NCI-H748 treated with DMSO at 0.1 percent for 48 hours (cell line): ENCODE results near the gene IQCE.

Experiments used
- DNase-seq: peaks from one replicate; lab custom pipeline; 2025; lab: John Stamatoyannopoulos, UW

IQCE gene

DNA sequence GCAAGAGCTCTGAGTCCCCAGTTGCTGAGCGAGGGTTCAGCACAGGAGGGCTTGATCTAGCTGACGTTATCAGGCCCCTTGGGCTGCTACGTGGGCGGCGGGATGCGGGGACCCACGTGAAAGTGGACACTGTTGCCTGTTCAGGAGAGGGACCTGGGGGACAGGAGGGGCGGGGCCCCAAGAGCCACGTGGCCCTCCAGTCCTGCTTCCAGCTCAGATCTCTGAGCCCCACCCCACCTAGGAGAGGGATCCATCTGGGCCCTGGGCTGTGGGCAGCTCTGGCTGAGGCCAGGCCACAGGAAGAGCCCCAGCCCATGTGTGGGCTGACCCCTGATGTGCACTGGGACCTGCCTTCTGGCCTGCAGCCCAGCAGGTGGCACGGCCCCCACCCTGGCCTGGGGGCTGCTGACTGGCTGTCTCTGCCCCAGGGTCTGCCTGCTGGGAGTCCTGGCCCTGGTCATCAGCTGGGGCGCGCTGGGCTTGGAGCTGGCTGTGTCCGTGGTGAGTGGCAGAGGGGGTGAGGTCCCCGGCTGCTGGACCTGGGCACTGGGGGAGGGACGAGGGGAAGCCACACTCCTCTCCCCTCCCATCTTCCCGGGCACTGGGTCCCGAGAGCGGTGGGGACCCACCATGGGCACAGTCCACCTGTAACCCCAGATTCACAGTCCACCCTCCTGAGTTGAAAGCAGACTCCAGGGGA, 90.5 kb downstream of the IQCE start:
- DNase-seq: no peak

DNA sequence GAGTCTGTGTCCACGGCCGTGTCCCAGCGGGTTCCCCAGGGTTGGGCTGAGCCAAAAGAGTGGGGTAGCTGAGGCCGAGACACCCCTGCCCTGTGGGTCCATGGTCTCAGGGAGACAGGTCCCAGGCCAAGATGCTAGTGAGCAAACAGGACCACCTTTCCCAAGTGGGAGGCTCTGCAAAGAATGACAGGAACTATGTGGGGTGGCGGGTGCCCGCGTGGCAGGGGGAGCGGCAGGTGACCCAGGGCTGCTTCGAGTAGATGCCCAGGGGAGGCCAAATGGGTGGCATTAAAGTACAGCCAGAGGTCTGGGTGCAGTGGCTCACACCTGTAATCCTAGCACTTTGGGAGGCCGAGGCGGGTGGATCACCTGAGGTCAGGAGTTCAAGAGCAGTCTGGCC, 91.2 kb downstream of the IQCE start:
- DNase-seq: no peak

- no peak for DNase-seq
Observed at GRCh38 chr7:2650451-2650850, 91.7 kb downstream of the IQCE start.

- no peak for DNase-seq
Observed at GRCh38 chr7:2651336-2651735, 92.6 kb downstream of the IQCE start.

DNA sequence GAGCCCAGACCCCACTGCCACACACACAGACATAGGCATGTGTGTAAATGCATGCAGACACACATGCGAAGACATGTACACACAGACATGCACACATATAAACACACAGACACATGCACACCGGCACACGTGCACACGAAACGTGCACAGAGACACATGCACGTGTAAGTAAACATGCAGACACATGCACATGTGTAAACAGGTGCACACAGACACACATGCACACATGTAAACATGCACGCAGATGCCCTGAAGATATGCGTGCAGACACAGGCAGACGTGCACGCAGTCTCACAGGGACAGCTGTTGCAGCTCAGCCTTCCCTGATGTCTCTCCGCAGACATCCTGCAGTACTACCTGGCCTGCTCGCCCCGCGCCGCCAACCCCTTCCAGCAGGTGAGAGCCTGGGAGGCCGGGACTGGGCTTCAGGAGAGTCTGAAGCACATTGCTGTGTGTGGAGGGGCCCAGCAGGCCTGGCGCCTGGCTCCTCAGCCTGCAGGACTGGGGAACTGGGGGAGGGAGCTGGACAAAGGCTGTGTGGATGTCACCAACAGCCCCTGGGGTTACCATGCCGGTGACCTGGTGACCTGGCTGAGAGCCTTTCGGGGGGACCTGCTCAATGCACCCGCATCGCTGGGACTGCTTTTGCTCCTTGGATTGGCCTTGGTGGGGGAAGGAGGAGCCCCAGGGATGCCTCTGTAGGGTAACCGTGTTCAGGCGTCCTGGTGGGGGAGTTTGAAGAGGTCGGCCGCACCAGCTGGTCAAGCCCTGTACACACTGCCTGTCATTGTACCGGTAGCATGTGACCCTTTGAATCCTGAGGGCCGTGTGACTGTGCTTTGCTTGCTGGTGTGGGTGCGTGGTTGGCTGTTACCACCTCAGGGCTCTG, 93.3 kb downstream of the IQCE start:
- DNase-seq: no peak

DNA sequence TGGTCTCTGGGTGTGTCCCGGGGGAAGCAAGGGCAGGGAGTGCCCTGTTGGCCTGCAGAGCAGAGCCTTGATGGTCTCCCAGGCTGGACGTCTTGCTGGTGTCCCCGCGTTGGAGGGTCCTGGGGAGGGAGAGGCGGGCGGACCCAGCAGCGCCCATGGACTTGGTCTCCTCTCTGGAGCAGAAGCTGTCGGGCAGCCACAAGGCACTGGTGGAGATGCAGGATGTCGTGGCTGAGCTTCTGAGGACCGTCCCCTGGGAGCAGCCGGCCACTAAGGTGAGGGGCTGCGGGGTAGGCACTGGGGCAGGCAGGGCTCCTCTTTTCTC, 93.9 kb downstream of the IQCE start:
- no peak for DNase-seq

DNA sequence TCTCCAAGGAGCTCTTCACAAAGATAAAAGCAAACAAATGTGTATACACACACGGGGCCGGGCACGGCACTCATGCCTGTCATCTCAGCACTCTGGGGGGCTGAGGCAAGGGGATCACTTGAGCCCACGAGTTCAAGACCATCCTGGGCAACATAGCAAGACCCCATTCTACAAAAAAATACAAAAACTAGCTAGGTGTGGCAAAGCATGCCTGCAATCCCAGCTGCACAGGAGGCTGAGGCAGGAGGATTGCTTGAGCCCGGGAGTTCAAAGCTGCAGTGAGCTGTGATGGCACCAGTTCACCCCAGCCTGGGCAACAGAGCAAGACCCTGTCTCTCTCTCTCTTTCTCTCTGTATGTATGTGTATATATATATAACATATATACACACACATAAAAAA, 95.3 kb downstream of the IQCE start:
- DNase-seq: no peak

DNA sequence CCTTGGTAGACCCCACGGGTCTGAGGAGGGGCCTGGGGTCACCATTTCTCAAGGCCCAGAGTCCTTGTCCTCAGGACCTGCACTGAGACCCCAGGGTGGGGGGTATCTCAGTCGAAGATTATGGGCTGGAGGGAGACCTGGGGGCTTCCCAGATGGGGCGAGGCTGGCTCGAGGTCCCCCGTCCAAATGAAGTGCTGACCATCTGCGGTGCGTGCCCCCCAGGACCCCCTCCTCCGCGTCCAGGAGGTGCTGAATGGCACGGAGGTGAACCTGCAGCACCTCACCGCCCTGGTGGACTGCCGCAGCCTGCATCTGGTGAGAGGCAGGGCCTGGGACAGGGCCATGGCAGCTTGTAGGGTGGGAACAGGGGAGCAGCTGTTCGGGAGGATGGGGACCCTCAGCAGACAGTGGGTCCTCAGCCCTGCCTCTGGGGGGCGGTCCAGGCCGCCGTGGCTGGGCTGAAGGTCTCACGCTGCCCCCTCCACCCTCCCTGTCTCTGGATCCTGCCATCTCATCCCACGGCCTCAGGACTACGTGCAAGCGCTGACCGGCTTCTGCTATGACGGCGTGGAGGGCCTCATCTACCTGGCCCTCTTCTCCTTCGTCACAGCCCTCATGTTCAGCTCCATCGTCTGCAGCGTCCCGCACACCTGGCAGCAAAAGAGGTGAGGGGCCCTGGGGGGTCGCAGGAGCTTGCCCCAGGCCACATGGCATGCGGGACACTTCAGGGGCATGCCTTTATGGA, 97.3 kb downstream of the IQCE start:
- DNase-seq: no peak

GRCh38 chr7:2657208-2657607, 98.4 kb downstream of the IQCE start:
- DNase-seq: no peak

- DNase-seq: no peak
Observed at GRCh38 chr7:2657920-2658671, 99.3 kb downstream of the IQCE start.

- no peak for DNase-seq
Observed at GRCh38 chr7:2658941-2659340, 100.2 kb downstream of the IQCE start.

DNA sequence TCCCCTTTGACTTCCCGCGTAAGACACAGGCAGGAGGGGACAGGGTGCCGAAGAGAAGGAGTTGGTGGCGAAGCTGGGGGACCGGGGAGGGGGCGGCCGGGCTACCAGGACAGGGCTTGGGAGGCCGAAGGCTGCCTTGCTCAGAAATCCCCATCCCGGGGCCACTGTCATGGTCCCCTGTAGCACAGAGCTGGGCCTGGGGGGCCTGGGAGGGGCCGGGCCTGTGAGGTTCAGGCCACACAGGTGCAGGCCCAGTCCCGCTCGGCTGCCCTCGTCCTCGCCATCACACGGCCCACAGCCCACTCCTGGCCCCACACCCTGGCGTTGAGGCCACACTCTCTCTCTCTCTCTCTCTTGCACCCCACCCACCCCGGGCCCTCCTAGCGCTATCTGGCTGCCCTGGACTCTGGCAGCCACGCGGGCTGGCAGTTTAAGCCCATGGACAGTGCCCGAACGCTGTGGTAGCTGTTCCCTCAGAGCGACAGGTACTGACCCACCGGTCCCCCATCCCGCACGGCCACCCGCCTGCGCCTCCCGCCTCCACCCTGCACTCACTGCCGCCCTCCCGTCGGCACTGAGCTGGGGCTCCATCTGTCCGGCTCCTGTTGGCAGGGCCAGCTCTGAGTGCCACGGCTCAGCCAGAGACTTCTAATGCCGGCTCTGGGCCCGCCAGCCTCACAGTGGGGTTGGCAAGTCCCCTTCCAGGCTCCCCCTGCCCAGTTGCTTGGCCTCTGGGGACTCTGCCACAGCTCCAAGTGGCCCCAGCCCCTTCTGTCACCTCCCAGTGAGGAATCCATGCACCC, 101.0 kb downstream of the IQCE start:
- no peak for DNase-seq

DNA sequence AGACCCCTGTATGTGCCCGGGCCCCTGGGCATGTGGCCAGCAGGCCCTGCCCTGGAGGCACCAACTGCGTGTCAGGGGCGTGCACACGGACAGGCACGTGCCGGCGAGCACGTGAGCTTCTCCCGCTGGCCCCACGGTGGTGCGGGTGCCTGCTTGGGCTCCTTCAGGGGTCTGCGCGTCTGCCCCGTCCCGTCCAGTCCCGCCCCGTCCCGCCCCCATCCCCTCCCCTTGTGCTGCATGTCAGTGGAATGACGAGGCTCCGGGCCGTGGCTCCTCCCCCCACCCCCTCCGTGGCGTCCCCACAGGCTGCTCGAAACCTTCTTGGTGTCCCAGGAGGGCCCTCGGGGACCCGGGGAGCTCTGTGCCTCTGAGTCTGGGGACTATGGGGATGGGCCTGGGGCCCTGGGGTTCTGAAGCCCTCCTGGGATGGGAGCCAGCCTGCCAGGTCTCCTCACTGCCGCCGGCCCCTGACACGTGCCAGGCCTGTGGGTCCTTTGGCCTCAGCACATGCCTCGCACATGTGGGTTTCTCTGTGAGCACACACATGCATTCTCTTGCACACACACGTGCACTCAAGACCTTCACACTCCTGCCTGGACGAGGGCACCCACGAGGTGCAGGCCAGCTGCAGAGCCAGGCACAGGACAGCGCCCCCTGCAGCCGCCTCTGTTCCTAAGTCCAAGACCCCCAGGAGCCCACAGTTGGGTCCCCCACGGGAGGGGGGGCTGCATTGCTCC, 101.7 kb downstream of the IQCE start:
- DNase-seq: no peak

- DNase-seq: no peak
Observed at GRCh38 chr7:2661096-2661449, 102.3 kb downstream of the IQCE start.

- DNase-seq: no peak
Observed at GRCh38 chr7:2661602-2662272, 103.0 kb downstream of the IQCE start.

- DNase-seq: no peak
Observed at GRCh38 chr7:2662273-2663120, 103.7 kb downstream of the IQCE start.

GRCh38 chr7:2663121-2663886, 104.5 kb downstream of the IQCE start:
- no peak for DNase-seq

DNA sequence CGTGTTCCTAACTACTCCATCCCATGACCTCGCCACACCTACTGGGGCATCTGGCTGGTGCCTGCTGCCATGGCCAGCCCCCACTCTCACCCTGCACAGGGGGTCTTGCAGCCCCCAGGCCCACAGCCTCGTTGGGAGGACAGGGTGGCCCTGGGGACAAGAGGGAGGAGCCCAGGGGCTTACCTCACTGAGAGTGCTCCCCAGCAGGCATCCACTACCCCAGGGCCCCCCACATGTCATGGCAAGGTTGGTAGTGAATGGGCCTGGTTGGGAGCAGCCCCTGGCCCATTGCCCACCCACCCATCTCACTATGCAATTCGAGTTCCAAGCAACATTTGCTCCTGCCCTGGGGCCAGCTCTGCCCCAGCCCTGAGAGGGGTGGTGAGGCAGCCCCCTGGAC, 105.2 kb downstream of the IQCE start:
- DNase-seq: no peak
